Stimulated activated CD8-positive, alpha-beta memory T cell treated with anti-CD3 and anti-CD28 coated beads, Interleukin-7, amount 100 ng/mL, for 24 hours (primary cell): ENCODE data around the gene KMT2C.
"Not testable (repeated sequence)": the region's sequence is repeated elsewhere in the genome, so short reads cannot be mapped to it uniquely, and the experiment has no call there.

ENCODE experiments used
- DNase-seq: peaks from one replicate; pipeline ENCODE4 v3.0.0-alpha.2; 2020; ENCODE audit warnings: low read depth

The KMT2C gene

DNA sequence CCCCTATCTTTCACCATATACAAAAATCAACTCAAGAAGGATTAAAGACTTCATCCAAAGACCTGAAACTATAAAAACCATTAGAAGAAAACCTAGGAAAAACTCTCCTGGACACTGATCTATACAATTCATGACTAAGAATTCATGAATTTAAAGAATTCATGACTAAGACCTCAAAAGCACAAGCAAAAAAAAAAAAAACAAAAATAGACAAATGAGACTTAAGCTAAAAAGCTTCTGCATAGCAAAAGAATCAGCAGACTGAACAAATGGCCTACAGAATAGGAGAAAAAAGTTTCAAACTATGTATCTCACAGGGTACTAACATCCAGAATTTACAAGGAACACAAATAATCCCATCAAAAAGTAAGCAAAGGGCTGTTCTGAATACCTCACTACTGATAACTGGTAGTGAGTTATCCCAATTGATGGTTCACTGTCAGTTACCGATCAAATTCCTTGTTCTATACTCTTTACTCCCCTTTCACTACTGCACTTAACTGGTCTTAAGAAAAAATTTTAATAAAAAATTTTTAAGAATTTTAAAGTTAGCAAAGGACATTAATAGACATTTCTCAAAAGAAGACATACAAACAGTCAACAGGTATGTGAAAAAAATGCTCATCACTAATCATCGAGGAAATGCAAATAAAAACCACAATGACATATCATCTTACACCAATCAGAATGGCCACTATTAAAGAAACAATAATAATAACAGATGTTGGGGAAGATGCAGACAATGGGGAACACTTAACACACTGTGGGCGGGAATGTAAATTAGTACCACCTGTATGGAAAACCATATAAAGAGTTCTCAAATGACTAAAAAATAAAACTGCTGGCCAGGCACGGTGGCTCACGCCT, 33.2 kb downstream of the KMT2C start:
- no peak for DNase-seq

DNA sequence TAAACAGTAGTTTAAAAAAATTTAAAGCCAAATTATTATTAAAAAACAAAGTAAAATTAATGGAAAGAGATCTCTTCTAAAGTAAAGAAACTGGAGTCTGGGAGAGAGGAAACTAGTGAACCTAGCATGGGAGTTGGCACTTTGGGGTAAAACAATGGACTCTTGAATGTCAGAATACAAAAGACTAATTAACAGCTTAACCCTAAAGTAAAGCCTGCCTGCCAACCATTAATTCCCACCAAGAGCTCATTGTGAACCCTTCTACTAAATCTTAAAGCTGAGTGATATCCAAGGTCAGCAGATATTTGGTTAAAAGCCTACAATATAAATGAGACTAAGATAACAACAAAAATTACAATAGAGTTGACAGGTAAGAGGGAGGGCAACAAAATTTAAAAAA, 36.5 kb downstream of the KMT2C start:
- no peak for DNase-seq

DNA sequence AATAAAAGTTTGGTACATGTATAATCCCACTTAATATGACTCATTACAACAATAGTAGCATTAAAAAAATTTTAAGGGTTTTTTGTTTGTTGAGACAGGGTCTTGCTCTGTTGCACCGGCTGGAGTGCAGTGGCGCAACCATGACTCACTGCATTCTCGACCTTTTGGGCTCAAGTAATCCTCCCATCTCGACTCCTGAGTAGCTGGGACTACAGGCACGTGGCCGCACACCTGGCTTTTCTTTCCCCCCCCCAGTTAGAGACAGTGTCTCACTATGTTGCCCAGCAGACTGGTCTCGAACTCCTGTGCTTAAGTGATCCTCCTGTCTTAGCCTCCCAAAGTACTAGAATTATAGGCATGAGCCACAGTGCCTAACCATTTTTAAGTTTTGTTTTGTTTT, 40.7 kb downstream of the KMT2C start:
- DNase-seq: no peak

DNA sequence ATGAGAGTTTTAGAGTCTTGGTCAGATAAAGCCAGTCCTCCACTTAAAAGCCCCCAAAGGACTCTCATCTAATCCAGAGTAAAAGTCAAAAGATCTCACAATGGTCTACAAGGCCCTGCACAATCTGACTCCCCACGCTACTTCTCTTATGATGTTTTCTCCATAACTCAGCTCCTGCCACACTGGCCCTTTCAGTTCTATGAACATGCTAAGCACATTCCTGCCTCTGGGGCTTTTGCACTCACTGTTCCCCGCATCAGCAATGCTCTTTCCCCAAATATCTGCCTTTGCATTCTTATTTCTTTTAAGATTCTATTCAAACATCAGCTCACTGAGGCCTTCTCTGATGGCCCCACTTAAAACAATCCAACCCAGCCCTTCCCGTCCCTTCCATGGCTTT, 41.6 kb downstream of the KMT2C start:
- DNase-seq: not testable (repeated sequence)

DNA sequence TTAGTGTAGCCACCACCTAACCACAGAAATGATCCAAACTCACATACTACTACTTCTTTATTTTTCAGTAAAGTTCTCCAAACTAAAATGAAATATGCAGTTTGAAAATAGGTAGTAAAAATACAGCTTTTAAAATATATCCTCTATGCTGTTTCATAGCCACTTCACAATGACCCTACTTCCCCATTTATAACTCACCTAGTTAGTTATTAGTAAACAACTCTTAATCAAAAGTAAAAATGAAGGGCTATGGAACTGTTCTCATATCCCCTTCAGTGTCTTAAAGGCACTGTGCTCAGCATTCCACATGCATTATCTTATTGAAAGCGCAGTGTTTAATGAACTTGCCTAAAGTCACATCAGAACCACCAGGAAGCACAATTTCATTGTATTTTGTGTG, 43.5 kb downstream of the KMT2C start:
- DNase-seq: no peak

DNA sequence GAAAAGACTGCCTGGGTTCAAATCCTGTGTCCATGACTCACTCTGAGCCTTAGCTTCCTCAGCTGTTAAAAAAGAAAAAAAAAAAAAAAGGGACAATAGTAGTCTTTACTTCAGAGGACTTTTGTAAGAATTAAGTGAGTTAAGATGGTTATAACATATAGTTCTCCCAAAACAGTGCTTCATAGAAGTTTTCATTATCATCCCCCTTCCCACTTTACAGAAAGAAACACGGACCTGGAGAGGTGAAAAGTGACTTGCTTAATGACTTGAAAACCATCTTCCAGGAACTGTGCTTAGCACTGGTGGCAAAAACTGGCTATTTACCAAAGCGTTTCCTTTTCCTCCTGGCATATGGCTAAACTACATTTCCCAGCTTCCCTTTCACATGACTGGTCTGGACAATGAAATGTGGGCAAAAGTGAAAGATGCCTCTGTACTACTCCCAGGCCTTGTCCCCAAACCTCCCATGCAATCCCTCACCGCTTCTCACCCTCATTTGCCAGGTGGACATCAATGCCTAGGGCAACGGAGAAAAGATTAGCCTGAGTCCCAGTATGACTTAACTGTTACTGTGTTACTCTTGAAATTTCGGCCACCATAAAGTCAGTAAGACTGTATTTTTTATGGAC, 49.6 kb downstream of the KMT2C start:
- DNase-seq: not testable (repeated sequence)

DNA sequence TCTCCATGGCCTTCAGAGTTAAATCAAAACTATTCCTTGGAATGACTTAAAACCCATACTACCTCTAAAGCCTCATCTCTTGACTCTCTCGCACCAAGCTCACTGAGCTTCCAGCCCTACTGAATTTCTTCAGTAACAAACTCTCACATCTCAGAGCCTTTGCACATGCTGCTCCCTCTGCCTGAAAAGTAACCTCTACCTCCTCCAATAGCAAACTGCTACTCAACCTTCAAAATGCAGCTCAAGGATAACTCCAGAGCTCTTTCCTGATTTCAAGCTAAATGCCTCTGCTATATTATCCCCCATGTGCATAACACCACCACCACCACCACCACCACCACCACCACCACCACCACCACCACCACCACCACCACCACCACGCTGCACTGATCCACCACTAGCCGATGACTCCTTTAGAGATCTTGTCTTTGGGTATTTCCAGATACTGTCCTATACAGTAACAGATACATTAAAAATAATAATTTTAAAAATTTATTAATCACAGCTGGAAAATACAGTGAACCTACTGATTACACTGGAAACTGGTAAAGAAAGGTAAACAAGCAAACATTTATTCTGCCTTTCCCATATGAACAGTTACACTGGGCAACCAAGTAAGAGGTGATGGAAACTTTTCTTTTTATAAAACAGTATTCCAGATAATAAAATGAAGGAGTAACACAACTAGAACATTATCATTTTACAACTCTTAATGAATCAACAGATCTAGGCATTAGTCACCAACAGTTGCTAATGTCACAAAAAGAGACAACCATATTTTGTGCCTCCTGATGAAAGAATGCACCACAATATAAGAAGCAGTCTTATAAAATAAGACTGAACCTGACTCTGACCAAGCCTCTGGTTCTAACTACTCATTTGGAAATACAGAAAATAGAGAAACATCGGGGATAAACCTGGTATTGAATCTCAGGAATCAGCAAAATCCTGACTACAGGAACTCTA, 51.3 kb downstream of the KMT2C start:
- not testable (repeated sequence) for DNase-seq

DNA sequence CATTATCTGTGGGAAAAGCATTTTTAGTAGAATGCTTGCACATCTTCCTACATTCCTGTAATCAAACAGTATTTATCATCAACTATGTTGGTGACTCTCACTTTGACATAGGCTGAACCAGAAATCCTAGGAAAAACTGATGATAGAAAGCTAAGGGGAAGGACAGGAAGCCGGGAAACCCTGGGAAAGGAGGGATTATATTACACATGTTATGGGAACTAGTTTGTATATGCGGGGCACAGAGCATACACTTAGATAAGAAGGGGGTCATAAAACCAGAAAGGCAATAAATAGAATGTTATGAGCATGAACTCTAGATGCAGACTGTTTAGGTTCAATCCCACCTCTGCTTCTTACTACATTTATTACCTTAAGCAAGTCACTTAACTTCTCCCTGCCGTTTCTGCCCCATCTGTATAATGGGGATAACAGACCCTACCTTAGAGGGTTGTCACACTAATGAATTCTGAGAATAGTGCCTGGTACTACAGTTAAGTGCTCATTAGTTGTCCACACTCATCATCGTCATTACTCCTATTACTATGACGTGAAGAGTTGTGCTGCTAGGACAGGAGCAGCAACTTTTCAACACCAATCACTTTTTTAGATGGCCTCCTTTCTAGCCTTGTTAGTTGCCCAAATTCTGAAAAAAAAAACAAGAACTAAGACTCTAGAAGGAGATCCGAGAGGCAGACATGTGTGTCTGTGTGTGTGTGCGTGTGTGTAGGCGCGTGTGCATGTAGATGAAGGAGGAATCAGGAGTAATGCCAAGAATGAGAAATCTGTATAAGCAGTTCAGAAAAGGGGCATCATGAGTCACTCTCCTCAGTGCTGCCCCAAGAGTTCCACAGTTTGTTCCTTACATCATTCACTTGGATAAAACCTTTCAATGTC, 52.2 kb downstream of the KMT2C start:
- no peak for DNase-seq

DNA sequence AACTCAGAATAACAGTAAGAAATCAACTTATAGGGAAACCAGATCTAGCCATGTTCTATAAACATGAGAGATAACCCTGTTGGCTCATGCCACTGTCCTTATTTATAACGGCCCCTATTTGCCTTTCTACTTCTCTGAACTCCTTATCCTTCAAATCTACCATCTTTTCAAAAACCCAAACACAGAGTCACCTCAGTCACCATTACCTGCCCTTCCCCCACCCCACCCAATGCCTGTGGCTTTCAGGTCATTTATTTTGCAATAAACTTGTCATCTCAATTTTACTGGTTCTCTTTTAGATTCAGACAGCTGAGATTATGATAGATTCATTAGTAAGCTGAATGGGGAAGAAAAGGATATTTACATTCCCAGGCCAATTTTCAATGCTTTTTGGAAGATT, 53.6 kb downstream of the KMT2C start:
- DNase-seq: no peak

DNA sequence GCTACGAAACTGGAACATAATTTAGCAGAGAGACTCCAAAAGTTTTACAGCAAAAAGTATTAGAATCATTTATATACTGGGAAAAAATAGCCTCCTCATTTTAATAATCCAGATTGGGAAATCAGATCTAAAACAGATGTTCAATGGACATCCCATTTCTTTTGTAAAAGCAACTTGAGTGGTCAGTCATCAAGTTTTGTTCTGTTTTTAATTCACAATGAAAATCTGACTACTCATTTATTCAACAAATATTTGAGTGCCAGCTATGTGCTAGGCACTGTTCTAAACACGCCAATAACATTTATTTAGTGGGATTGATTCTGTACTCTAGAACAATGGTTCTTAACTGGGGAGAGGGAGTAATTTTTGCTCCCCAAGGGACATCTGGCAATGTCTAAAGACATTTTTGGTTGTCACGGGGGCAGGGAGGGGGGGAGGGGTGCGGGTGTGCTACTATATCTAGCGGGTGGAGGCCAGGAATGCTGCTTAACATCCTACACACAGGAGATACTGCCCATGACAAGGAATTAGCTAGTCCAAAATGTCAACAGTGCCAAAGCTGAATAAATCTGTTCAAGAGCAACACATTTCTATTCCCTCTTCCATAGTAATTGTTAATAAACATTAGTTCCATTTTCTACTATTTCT, 54.7 kb downstream of the KMT2C start:
- not testable (repeated sequence) for DNase-seq

DNA sequence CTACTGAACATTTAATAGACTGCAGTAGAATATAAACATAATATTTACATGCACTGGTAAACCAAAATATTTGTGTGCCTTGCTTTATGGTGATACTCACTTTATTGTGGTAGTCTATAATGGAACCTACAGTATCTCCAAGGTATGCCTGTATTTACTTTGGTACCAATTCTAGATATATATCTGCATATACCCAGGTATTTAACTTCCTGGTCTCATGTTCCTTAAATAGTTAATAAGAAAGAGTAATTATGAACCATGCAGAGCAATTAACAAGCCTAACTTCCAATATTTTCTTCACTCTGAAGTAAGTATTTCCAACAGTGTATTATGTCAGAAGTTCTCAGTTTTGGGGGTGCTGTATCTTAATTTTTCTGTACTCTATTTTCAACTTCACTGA, 57.3 kb downstream of the KMT2C start:
- not testable (repeated sequence) for DNase-seq

DNA sequence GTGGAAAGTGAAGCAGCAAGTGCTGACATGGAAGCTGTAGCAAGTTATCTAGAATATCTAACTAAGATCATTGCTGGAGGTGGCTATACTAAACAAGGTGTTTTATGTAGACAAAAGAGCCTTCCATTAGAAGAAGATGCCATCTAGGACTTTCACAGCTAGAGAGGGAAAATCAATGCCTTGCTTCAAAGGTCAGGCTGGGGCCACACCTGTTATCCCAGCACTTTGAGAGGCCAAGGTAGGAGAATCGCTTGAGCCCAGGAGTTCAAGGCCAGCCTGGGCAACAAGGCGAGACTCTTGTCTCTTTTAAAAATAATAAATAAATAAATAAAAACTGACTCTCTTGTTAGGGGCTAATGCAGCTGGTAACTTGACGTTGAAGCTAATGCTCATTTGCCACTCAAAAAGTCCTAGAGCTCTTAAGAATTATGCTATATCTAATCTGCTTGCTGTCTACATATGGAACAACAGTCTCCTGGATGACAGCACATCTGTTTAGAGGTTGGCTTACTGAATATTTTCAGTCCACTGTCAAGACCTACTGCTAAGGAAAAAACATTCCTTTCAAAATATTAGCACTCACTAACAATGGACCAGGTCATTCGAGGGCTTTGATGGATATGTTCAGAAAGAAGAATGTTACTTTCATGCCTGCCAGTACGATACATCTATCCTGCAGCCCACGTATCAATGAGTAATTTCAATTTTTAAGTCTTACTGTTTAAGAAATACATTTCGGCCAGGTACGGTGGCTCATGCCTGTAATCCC, 58.9 kb downstream of the KMT2C start:
- not testable (repeated sequence) for DNase-seq

DNA sequence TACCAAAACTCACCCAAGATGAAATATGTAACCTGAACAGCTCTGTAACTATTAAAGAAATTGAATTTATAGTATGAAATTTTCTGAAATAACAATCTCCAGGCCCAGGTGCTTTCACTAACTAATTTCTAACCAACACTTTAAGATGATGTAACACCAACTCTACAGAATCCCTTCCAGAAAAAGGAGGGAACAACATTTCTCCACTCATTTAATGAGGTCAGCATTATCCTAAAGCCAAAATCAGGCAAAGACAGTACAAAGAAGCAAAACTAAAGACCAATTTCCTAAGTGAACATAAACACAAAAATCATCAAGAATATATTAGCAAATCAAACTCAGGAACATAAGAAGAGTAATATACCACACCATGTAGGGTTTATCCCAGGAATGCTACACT, 65.5 kb downstream of the KMT2C start:
- no peak for DNase-seq

DNA sequence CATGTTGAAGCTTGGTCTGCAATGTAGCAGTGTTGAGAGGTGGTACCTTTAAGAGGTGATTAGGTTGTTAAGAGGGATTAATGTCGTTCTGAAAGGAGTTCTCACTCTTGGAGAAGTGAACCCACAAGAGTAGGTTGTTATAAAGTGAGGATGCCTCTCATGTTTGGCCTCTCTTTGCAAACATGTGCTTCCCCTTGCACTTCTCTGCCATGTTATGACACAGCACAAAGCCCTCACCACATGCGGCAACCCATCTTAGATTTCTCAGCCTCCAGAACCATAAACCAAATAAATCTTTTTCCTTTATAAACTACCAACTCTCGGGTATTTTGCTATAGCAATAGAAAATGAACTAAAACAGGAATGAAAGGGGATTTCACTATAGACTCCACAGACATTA, 66.3 kb downstream of the KMT2C start:
- no peak for DNase-seq

DNA sequence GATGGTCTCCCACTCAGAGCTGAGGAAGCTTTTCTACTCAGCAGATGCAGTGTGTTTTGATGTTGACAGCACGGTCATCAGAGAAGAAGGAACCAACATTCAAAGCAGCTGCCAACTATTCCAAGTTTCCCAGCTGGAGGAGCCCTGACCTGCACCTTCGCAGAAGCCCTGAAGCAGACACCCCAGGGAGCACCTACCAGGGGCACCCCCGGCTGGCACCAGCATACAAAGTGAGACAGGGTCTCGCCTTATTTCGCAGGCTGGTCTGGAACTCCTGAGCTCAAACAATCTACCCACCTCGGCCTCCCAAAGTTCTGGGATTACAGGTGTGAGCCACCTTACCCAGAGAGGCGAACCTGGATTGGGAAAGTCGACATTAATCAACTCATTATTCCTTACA, 68.6 kb downstream of the KMT2C start:
- DNase-seq: no peak

DNA sequence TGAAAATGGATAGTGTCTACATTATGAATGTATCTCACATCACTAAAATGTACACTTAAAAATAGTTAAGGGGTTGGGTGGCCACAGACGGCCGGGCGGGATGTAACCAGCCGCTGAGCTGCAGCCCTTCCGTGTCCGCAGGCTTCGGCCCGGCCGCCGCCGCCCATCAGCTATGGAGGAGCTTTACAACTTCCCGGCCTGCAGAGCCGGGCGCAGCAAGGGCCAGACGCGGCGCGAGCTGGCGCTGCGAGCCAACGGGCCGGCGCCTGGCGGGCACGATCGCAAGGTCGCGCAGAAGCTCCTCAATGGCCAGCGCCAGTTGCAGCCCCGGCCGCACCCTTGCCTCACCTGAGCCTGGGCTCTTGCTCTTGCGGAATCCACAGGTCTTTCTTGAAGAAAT, 69.1 kb downstream of the KMT2C start:
- DNase-seq: no peak

DNA sequence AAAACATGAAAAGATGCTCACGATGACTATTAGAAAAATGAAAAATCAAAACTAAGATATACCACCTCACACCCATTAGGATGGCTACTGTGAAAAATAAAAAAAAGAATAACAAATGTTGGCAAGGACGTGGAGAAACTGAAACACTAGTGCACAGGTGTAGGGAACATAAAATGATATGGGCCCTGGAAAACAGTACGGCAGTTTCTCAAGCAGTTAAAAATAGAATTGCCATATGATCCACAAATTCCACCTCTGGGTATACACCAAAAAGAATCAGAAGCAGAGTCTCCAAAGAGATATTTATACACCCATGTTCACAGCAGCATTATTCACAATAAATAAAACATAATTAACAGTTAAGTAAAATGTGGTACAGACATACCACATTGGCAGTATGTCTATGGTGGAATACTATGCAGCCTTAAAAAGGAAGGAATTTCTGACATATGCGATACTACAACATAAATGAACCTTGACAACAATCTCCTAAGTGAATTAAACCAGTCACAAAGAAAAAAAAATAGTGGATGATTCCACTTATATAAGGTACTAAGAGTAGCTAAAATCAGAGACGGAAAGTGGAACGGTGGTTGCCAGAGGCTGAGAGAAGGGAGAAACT, 69.7 kb downstream of the KMT2C start:
- no peak for DNase-seq

DNA sequence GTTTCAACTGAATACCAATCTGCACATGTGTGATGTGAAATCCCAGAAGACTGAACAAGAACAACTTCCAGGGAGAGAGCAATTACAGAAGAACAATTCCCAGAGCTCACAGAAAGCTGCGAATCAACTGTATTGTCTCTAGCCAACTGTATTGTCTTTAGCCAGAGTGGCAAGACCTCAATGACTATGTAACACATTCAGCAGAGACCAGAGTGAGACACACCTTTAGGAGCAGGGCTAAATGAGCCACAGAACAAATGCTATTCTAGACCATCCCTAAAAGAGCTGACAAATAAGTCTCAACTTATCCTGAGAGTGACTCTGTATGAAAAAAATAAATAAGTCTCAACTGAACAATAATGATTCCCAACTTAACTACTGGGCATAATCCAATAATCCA, 72.0 kb downstream of the KMT2C start:
- DNase-seq: no peak

DNA sequence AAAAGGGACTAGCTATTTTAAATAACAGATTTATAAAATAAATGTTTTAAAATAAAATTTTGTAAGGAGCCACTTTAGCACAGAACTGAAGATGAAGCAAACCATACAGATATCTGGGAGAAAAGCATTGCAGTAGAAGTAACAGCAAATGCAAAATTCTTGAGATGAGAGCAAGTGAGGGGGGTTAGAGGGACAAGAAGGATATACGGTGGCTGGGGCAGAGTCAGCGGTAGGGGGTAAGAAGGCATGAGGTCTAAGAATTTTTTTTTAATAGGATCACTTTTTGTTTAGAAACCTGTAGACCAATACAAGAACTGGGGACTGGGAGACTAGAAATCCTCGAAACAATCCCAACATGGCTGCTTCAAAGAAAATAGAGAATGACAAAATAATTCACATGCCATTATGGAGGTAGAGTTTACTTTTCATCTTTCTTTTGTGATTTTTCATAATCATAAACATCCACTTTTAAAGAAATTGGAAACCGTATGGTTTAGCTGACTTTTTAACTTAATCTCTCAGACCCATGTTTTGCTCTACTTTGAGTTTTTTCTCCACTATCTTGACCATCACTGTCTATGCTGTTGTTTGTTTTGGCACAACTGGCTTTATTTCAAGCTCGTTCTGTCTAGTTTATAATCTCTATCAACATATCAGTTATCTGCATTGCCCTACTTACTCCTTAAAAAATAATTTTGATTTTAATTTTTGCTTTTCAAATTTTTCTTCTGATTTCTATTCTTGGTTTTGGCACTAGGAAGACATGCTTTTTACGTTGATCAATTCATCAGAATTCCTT, 73.5 kb downstream of the KMT2C start:
- no peak for DNase-seq
